Activated CD4-positive, CD25-positive, alpha-beta regulatory T cell treated with anti-CD3 and anti-CD28 coated beads, Interleukin-2, amount 50 U/mL, for 16 hours (primary cell): ENCODE measurements around the gene RBM26.

Experiments
- DNase-seq: peaks from one replicate; pipeline ENCODE4 v3.0.0-alpha.2; 2020; ENCODE audit warnings: low read depth, low spot score

Gene RBM26

DNA sequence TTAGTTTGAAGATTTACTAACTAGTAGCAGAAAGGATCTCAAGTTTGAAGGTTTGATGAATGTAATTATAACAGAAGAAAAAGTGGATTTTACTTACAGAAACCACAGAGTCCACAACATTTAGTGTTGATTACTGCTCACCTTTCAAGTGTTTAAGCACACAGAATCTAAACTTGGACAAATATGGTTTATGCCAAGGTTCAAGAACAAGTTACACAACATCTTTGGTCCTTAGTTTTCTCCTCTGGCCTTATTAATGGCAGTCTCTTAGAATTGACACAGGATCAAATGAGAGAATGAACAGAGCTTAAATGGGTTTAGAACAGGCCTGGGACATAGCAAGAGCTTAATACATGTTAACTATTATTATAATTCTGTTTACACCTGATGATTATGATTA is 133.0 kb downstream of the RBM26 start:
- no peak for DNase-seq

DNA sequence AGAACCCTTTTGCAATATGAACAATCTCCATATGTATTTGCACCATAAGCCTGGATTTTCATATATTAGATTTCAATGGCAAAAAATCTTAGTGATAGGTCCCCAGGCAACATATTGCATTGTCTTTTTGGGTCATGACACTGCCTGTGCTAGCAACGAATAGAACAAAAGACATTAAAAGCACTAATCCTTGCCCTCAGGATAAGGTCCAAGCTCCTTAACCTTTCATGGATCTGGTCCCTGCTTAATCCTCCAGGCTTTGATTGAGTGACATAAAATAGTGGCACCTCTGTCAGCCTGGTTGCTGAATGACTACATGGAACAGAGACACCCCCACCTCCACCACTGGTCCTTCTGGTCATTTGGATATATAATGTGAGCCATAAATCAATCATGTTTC is 134.4 kb downstream of the RBM26 start:
- no peak for DNase-seq

DNA sequence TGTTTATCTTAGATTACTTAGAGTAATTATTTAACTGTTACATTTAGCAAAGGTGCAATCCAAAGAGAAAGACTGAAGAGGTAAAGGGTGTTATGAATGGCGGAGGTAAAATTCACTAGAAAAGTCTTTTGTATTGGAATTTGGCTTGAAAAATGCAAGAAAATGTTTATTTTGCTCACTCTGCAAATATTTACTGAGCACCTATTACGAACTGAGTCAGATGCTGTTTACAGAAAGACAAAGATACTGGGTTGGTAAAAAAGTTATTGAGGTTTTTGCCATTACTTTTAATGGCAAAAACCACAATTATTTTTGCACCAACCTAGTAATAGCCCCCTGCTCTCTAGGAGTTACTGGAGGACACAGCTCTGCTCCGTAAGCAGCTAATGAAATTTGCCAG is 135.2 kb downstream of the RBM26 start:
- DNase-seq: no peak
